GM10248 (cell line): ENCODE data around the gene S100PBP.

Source experiments
- CTCF ChIA-PET: fragments of 300-600 bp; sonication (Branson Sonifier 250); formaldehyde crosslinking; extraction: SDS; loops from one replicate; lab custom pipeline; 2021; ENCODE audit warnings: antibody characterized with exemption; lab: Yijun Ruan, JAX
- POLR2A ChIA-PET: fragments of 350-650 bp; sonication (Branson Sonifier 250); formaldehyde crosslinking; extraction: SDS; loops from one replicate; lab custom pipeline; 2020; ENCODE audit warnings: antibody characterized with exemption; lab: Yijun Ruan, JAX
- DNase-seq: peaks from one replicate; pipeline ENCODE4 v3.0.0; 2012; ENCODE audit errors: extremely low spot score
- CTCF ChIP-seq: IDR thresholded peaks from 2 replicates; pipeline ENCODE4 v1.5.1; 2012; ENCODE audit warnings: mild to moderate bottlenecking, low read depth; ENCODE audit errors: extremely low read depth, missing control alignments, control extremely low read depth

The S100PBP gene

GRCh38 chr1:32817815-32818786 lies 648 bp downstream of the S100PBP start:
- ChIA-PET POLR2A (interaction anchor here (1.4 kb wide), 1 partner anchor 482 kb away, joined by 3 read pairs; the partner anchor contains the start of gene MARCKSL1), CTCF (interaction anchor here (1.0 to 1.2 kb wide), 3 partner anchors 45 to 106 kb away, joined by 3 to 4 read pairs (median 3); no protein-coding TSS in a partner anchor)
- TF ChIP-seq CTCF: no peak
- no peak for DNase-seq

GRCh38 chr1:32818804-32819541 lies 1.5 kb downstream of the S100PBP start:
- POLR2A ChIA-PET: interaction anchor here (1.4 kb wide), 1 partner anchor 483 kb away, joined by 3 read pairs; the partner anchor contains the start of gene MARCKSL1
- peak; percentile 79 for DNase-seq
- CTCF ChIA-PET: interaction anchor here (1.0 kb wide), 2 partner anchors 53 to 107 kb away, joined by 3 to 4 read pairs; no protein-coding TSS in a partner anchor
- no peak for TF ChIP-seq CTCF

GRCh38 chr1:32825181-32825580 lies 7.7 kb downstream of the S100PBP start:
- no peak for TF ChIP-seq CTCF
- ChIA-PET CTCF (interaction anchor here (2.3 kb wide), 1 partner anchor 305 kb away, joined by 5 read pairs; no protein-coding TSS in a partner anchor), POLR2A (no interaction called here)
- DNase-seq: no peak

- CTCF ChIA-PET: interaction anchor here (1.4 to 3.0 kb wide), 4 partner anchors 22 to 58 kb away, joined by 3 to 9 read pairs (median 4); partner anchors contain the start of gene HPCA
- POLR2A ChIA-PET: no interaction called here
- DNase-seq: no peak
- TF ChIP-seq CTCF: no peak
These were observed 10.9 kb downstream of the S100PBP start for GRCh38 chr1:32828341-32828740.

- DNase-seq: no peak
These were observed 12.8 kb downstream of the S100PBP start for GRCh38 chr1:32830092-32830852.

More at GRCh38 chr1:32830092-32830852, 12.8 kb downstream of the S100PBP start:
- CTCF ChIA-PET: interaction anchor here (1.0 to 3.0 kb wide), 6 partner anchors 20 to 429 kb away, joined by 3 to 9 read pairs (median 5); no protein-coding TSS in a partner anchor
- POLR2A ChIA-PET: no interaction called here
- TF ChIP-seq CTCF: no peak
